HepG2 (cell line): ENCODE results near the gene TEX19. TPM values are rescaled to one million over a fixed set of nuclear protein-coding genes. Genes with fewer than 3 reads are reported as not detected.

Source experiments
- ATAC-seq: fragments of 200-7000 bp; cut with Tn5 transposase; 3 replicates; pipeline ENCODE4 v1.9.1; 2020; ENCODE audit warnings: mild to moderate bottlenecking, moderate library complexity
- BruUV-seq: library from RNA; stranded (reverse); fragments of 400-500 nt; replicated peaks from 2 replicates; lab custom pipeline; 2021; lab: Mats Ljungman, UMichigan
- CTCF ChIA-PET: fragments of 300-600 bp; formaldehyde crosslinking; extraction: SDS; loops from one replicate; lab custom pipeline; 2021; ENCODE audit warnings: low total read pairs, inconsistent platforms, low intra/inter-chr PET ratio; lab: Yijun Ruan, JAX
- POLR2A ChIA-PET: fragments of 350-600 bp; sonication (Branson Sonifier 250); formaldehyde crosslinking; loops from one replicate; lab custom pipeline; 2020; ENCODE audit warnings: antibody characterized with exemption, inconsistent platforms; lab: Yijun Ruan, JAX
- DNase-seq: peaks from one replicate; pipeline ENCODE4 v3.0.0-alpha.2; 2015; ENCODE audit warnings: low spot score
- FAIRE-seq: peaks from 3 replicates; lab custom pipeline; 2011; peaks lifted over from hg19 to GRCh38; lab: Jason Lieb, UNC
- H2AFZ ChIP-seq: one replicate; pipeline ENCODE4 v1.6.1; 2011; ENCODE audit warnings: low read length, inconsistent platforms
- H3K27ac ChIP-seq: fragments of 300-600 bp; 3 replicates; pipeline ENCODE4 v1.8.0; 2011; ENCODE audit warnings: mixed run types, mild to moderate bottlenecking, mixed read lengths, low read length, inconsistent platforms; ENCODE audit not compliant: insufficient read depth; ENCODE audit errors: extremely low read length
- H3K27me3 ChIP-seq, 2 experiments: fragments of 200-600 bp in 1 of 2; 2 replicates in 1 of 2; 3 replicates in 1 of 2; pipeline versions ENCODE4 v1.6.0 to v1.8.0; 2011; ENCODE audit warnings: low read length in 2 of 2, mild to moderate bottlenecking in 2 of 2, moderate library complexity in 2 of 2, inconsistent platforms in 1 of 2; ENCODE audit not compliant: insufficient read depth in 2 of 2, control insufficient read depth in 1 of 2
- H3K36me3 ChIP-seq, 2 experiments: fragments of 200-600 bp in 1 of 2; replicated peaks in 1 of 2; 2 replicates in 1 of 2; 3 replicates in 1 of 2; pipeline versions ENCODE4 v1.5.1 to v1.8.0; 2011; ENCODE audit warnings: low read length in 2 of 2, inconsistent platforms in 1 of 2; ENCODE audit not compliant: insufficient read depth in 2 of 2, control insufficient read depth in 1 of 2
- H3K4me1 ChIP-seq: 2 replicates; pipeline ENCODE4 v1.5.1; 2012; ENCODE audit warnings: low read length, inconsistent platforms; ENCODE audit not compliant: insufficient read depth
- H3K4me2 ChIP-seq: 2 replicates; pipeline ENCODE4 v1.6.0; 2011; ENCODE audit warnings: low read depth, low read length, inconsistent platforms
- H3K4me3 ChIP-seq, 3 experiments: fragments of 200-600 bp in 1 of 3; sonication (generic), shearing (Covaris generic) in 1 of 3; replicated peaks in 1 of 3; 2 replicates each; pipeline ENCODE4 v1.5.1; 2011 to 2016; ENCODE audit warnings: low read length in 3 of 3, inconsistent platforms in 2 of 3, low read depth in 2 of 3, mild to moderate bottlenecking in 2 of 3, control low read depth in 1 of 3, mixed read lengths in 1 of 3; ENCODE audit not compliant: insufficient read depth in 1 of 3
- H3K79me2 ChIP-seq: one replicate; pipeline ENCODE4 v1.6.1; 2011; ENCODE audit warnings: low read length, inconsistent platforms; ENCODE audit not compliant: insufficient read depth
- H3K9ac ChIP-seq: 2 replicates; pipeline ENCODE4 v1.6.0; 2011; ENCODE audit warnings: mild to moderate bottlenecking, low read depth, low read length, inconsistent platforms; ENCODE audit not compliant: insufficient read depth
- H3K9me3 ChIP-seq: 2 replicates; pipeline ENCODE4 v1.5.1; 2012; ENCODE audit warnings: mild to moderate bottlenecking, low read length
- H4K20me1 ChIP-seq: 2 replicates; pipeline ENCODE4 v1.6.0; 2011; ENCODE audit warnings: inconsistent platforms, mild to moderate bottlenecking, low read length, moderate library complexity; ENCODE audit not compliant: insufficient read depth
- HNRNPL ChIP-seq: fragments of 200-400 bp; formaldehyde crosslinking; IDR thresholded peaks from 2 replicates; pipeline ENCODE4 v1.6.1; 2017; ENCODE audit warnings: mild to moderate bottlenecking, low read depth, low read length
- SUZ12 ChIP-seq: fragments of 150-350 bp; IDR thresholded peaks from 2 replicates; pipeline ENCODE4 v1.6.1; 2014; ENCODE audit warnings: low read depth, low read length
- THRA ChIP-seq: sonication (generic); formaldehyde crosslinking; IDR thresholded peaks from 2 replicates; pipeline ENCODE4 v1.4.0; 2020; ENCODE audit warnings: missing genetic modification reagents, borderline replicate concordance
- ZBTB38 ChIP-seq: sonication (generic); formaldehyde crosslinking; IDR thresholded peaks from 2 replicates; pipeline ENCODE4 v1.5.1; 2020; ENCODE audit warnings: mild to moderate bottlenecking, missing genetic modification reagents
- ZFP91 ChIP-seq: sonication (generic); formaldehyde crosslinking; IDR thresholded peaks from 2 replicates; pipeline ENCODE4 v1.9.0; 2022; ENCODE audit warnings: missing genetic modification reagents, mild to moderate bottlenecking, borderline replicate concordance
- ZNF367 ChIP-seq: sonication (generic); formaldehyde crosslinking; IDR thresholded peaks from 2 replicates; pipeline ENCODE4 v1.4.0; 2020; ENCODE audit warnings: missing genetic modification reagents, borderline replicate concordance
- ZNF768 ChIP-seq: sonication (generic); formaldehyde crosslinking; IDR thresholded peaks from 2 replicates; pipeline ENCODE4 v1.4.0; 2020; ENCODE audit warnings: missing genetic modification reagents
- WGBS: methylation state at CpG from one replicate; pipeline ENCODE4 v1.1.6; 2017; ENCODE audit warnings: low lambda C conversion rate; 5-methylcytosine and 5-hydroxymethylcytosine counted together
- in situ Hi-C: cut with HindIII; loops from 2 replicates; pipeline ENCODE4 v1.10.0; 2017; ENCODE audit warnings: low pct_unique_long_range_greater_than_20kb; ENCODE audit not compliant: extremely low pct_ligation_motif_present
- intact Hi-C: fragments of 100-400 bp; cut with micrococcal nuclease; formaldehyde crosslinking; loops from one replicate; pipeline ENCODE4 v1.10.0; 2022; ENCODE audit not compliant: unreplicated experiment
- polyA plus RNA-seq, 8 experiments: library from polyadenylated mRNA; depleted of rRNA in 3 of 8; stranded (reverse) in 7 of 8; unstranded in 1 of 8; fragments of >200 nt; fragmentation: Illumina TruSeq in 4 of 8; extraction: Trizol in 4 of 8; gene quantifications; 2 replicates each; pipeline versions ENCODE4 v1.2.1 to v1.2.3, GENCODE V29; 2011 to 2016; ENCODE audit warnings: low read depth in 4 of 8, missing spikeins in 1 of 8, mixed read lengths in 1 of 8; ENCODE audit not compliant: insufficient read depth in 1 of 8
- total RNA-seq, 5 experiments: library from RNA; depleted of rRNA; stranded (reverse); fragments of >200 nt; fragmentation: Illumina TruSeq; extraction: Trizol; gene quantifications; 2 replicates each; pipeline ENCODE4 v1.2.3, GENCODE V29; 2016; ENCODE audit warnings: low read depth in 1 of 5
- TF ChIP-seq, protein P1 (sequence below): sonication (generic); formaldehyde crosslinking; IDR thresholded peaks from 2 replicates; pipeline ENCODE4 v1.4.0; 2020; ENCODE audit warnings: missing genetic modification reagents, mild to moderate bottlenecking, borderline replicate concordance

The TEX19 gene
- total and polyA plus RNA-seq, 2 of the 13 experiments (the other 11 are each of a cell fraction or from before 2014, with no cell fraction given): 1.3 to 6.0 TPM

GRCh38 chr17:82374626-82375331 is 15.7 kb downstream of the TEX19 start:
- Histone ChIP-seq H3K4me1 (peaks cover 77% of the 10 kb centered on the region), H3K27me3 (peaks cover 2 to 15% of the 10 kb centered on the region in 2 experiments; a peak in 3 of 5 replicates), H3K9ac (no peak overlapping the region), H3K4me2 (no peak overlapping the region), H2AFZ (no peak overlapping the region), H3K27ac (no peak overlapping the region), H3K9me3 (no peaks in the 10 kb centered on the region), H3K36me3 (no peaks in the 10 kb centered on the region), H3K79me2 (no peaks in the 10 kb centered on the region), H3K4me3 (no peak overlapping the region), H4K20me1 (no peaks in the 10 kb centered on the region)
- in situ Hi-C loops: no loop called here
- ATAC-seq (no peak), DNase-seq (no peak), FAIRE-seq (no peak)
- BruUV-seq: no TSS peak
- TF ChIP-seq ZNF367 (CRISPR knock-in tag) (no peak), HNRNPL (peak; percentile 13; the same call in 1 of the 2 replicates), ZBTB38 (CRISPR knock-in tag) (0 out of 2 replicates have a peak, but pooled peaks have one; percentile 10)
- 97% methylated on average over 79 of the region's 79 CpGs for WGBS
- ChIA-PET CTCF (no interaction called here), POLR2A (interaction anchor here (0.5 to 1.4 kb wide), 3 partner anchors 10 to 182 kb away, joined by 3 to 7 read pairs (median 3); no protein-coding TSS in a partner anchor)
- intact Hi-C loops: no loop called here

DNA sequence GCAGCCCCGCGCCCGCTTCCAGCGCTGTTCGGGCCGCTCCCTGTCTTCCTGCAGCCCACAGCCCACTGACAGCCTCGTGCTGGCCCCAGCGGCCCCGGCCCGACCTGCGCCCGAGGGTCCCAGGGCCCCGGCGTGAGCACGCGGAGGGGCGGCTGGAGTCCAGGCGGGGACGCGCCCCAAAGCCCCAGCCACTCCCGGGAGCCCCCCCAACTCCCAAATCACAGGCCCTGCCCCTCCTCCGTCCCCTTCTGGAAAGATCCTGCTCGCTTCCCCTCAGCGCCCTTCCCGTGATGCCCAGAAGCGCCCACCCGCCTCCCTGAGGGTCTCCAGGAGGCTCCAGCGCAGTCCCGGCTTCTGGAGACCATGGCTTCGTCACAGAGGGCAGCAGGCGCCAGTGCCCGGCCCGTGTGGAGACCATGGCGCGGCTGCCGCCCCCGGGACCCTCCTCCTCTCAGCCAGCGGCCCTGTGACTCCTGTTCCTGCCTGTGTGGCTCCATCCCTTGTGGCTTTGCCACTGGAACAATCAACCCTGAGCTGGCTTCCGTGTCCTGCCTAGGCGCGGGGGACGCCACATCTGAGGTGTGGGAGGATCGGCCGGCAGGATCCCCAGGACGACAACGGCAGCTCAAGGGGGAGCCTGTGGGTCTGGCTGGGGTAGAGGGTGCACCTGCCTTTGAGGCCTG is 16.5 kb downstream of the TEX19 start:
- Histone ChIP-seq H4K20me1 (no peaks in the 10 kb centered on the region), H3K4me2 (peak overlapping the region; percentile 89), H3K27ac (peak overlapping the region; percentile 58), H3K27me3 (peaks cover 2 to 21% of the 10 kb centered on the region in 2 experiments; a peak in 4 of 5 replicates), H3K4me3 (peak overlapping the region; percentile 40 to 68 (median 57); a peak in 3 of 6 replicates), H2AFZ (no peak overlapping the region), H3K36me3 (no peaks in the 10 kb centered on the region), H3K79me2 (no peaks in the 10 kb centered on the region), H3K9ac (peak overlapping the region; percentile 36), H3K9me3 (no peaks in the 10 kb centered on the region), H3K4me1 (peaks cover 75% of the 10 kb centered on the region)
- no peak for DNase-seq
- no TSS peak for BruUV-seq
- intact Hi-C loops: no loop called here
- FAIRE-seq: no peak
- in situ Hi-C loops: no loop called here
- no peak for ATAC-seq
- ChIA-PET CTCF (no interaction called here), POLR2A (interaction anchor here (1.1 to 1.9 kb wide), 11 partner anchors 9 to 83 kb away, joined by 3 to 38 read pairs (median 8); partner anchors contain the start of genes HEXD and TEX19)
- 87% methylated on average over 44 of the region's 46 CpGs for WGBS
- TF ChIP-seq, protein P1, sequence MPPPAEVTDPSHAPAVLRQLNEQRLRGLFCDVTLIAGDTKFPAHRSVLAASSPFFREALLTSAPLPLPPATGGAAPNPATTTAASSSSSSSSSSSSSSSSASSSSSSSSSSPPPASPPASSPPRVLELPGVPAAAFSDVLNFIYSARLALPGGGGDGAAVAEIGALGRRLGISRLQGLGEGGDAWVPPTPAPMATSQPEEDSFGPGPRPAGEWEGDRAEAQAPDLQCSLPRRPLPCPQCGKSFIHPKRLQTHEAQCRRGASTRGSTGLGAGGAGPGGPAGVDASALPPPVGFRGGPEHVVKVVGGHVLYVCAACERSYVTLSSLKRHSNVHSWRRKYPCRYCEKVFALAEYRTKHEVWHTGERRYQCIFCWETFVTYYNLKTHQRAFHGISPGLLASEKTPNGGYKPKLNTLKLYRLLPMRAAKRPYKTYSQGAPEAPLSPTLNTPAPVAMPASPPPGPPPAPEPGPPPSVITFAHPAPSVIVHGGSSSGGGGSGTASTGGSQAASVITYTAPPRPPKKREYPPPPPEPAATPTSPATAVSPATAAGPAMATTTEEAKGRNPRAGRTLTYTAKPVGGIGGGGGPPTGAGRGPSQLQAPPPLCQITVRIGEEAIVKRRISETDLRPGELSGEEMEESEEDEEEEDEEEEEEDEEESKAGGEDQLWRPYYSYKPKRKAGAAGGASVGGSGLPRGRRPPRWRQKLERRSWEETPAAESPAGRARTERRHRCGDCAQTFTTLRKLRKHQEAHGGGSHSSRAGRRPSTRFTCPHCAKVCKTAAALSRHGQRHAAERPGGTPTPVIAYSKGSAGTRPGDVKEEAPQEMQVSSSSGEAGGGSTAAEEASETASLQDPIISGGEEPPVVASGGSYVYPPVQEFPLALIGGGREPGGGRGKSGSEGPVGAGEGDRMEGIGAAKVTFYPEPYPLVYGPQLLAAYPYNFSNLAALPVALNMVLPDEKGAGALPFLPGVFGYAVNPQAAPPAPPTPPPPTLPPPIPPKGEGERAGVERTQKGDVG (CRISPR knock-in tag): peak; percentile 48; the same call in 1 of the 2 replicates
- no peak for TF ChIP-seq THRA (CRISPR knock-in tag)
- TF ChIP-seq ZNF768 (CRISPR knock-in tag): peak; percentile 31; the same call in 1 of the 2 replicates
- peak; percentile 60; the same call in 1 of the 2 replicates for TF ChIP-seq ZFP91 (CRISPR knock-in tag)
- TF ChIP-seq SUZ12: no peak
